Body of pancreas (tissue), 4 donors: ENCODE results near the gene RRM2.

Experiments
- POLR2A ChIP-seq, 3 donors: fragments of 450-650 bp; IDR thresholded peaks; one replicate each; pipeline ENCODE4 v1.6.1; 2016; ENCODE audit warnings: antibody characterized with exemption in 3 of 3, mild to moderate bottlenecking in 2 of 3
- TF ChIP-seq, protein P1 (sequence below), 7 experiments: fragments of 450-650 bp in 4 of 7; fragments of 200-600 bp in 3 of 7; sonication (generic) in 3 of 7; IDR thresholded peaks; one replicate each; pipeline ENCODE4 v1.5.1; 2016 to 2019; ENCODE audit warnings: antibody characterized with exemption in 7 of 7

- TF ChIP-seq, protein P1, sequence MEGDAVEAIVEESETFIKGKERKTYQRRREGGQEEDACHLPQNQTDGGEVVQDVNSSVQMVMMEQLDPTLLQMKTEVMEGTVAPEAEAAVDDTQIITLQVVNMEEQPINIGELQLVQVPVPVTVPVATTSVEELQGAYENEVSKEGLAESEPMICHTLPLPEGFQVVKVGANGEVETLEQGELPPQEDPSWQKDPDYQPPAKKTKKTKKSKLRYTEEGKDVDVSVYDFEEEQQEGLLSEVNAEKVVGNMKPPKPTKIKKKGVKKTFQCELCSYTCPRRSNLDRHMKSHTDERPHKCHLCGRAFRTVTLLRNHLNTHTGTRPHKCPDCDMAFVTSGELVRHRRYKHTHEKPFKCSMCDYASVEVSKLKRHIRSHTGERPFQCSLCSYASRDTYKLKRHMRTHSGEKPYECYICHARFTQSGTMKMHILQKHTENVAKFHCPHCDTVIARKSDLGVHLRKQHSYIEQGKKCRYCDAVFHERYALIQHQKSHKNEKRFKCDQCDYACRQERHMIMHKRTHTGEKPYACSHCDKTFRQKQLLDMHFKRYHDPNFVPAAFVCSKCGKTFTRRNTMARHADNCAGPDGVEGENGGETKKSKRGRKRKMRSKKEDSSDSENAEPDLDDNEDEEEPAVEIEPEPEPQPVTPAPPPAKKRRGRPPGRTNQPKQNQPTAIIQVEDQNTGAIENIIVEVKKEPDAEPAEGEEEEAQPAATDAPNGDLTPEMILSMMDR (IDR thresholded peaks at IDR 0.05): no peak
- no peak for TF ChIP-seq POLR2A (IDR thresholded peaks at IDR 0.05)
Observed at GRCh38 chr2:10159581-10160131, 37.1 kb downstream of the RRM2 start.
